H1 (cell line): ENCODE results near the gene FCN3. TPM values are rescaled to one million over a fixed set of nuclear protein-coding genes. Genes with fewer than 3 reads are reported as not detected.

ENCODE experiments used
- CTCF ChIA-PET: fragments of 300-600 bp; sonication (Branson Sonifier 250); formaldehyde crosslinking; loops from one replicate; lab custom pipeline; 2021; ENCODE audit not compliant: partially characterized antibody; lab: Charles Lee
- POLR2A ChIA-PET: fragments of 300-600 bp; sonication (Branson Sonifier 250); formaldehyde crosslinking; loops from one replicate; lab custom pipeline; 2021; ENCODE audit warnings: inconsistent platforms; ENCODE audit not compliant: partially characterized antibody; lab: Charles Lee
- DNase-seq, 2 experiments: peaks; one replicate each; pipeline versions ENCODE4 v3.0.0 to v3.0.0-alpha.2; 2010 to 2022; ENCODE audit warnings: low spot score in 2 of 2, low read depth in 1 of 2, mixed read lengths in 1 of 2
- FAIRE-seq: peaks from 2 replicates; lab custom pipeline; 2011; peaks lifted over from hg19 to GRCh38; lab: Jason Lieb, UNC
- H2AFZ ChIP-seq: 2 replicates; pipeline ENCODE4 v1.8.1; 2012; ENCODE audit warnings: low read length, inconsistent platforms
- H2AK5ac ChIP-seq: 2 replicates; pipeline ENCODE4 v1.6.1; 2013; ENCODE audit warnings: low read depth, low read length
- H2BK120ac ChIP-seq: replicated peaks from 2 replicates; pipeline ENCODE3; 2013; ENCODE audit warnings: low read depth, low read length, inconsistent platforms
- H2BK12ac ChIP-seq: 2 replicates; pipeline ENCODE4 v1.6.1; 2013; ENCODE audit warnings: low read depth, low read length
- H2BK15ac ChIP-seq: 2 replicates; pipeline ENCODE4 v1.6.1; 2013; ENCODE audit warnings: low read length
- H2BK20ac ChIP-seq: 2 replicates; pipeline ENCODE4 v1.6.1; 2013; ENCODE audit warnings: low read length
- H2BK5ac ChIP-seq: 2 replicates; pipeline ENCODE4 v1.6.1; 2013; ENCODE audit warnings: low read depth, low read length
- H3K14ac ChIP-seq: 2 replicates; pipeline ENCODE4 v1.6.1; 2013; ENCODE audit warnings: inconsistent platforms; ENCODE audit not compliant: insufficient read length
- H3K18ac ChIP-seq: 2 replicates; pipeline ENCODE4 v1.6.1; 2013; ENCODE audit warnings: low read length; ENCODE audit errors: extremely low read depth
- H3K23ac ChIP-seq: 2 replicates; pipeline ENCODE4 v1.6.1; 2013; ENCODE audit warnings: inconsistent platforms; ENCODE audit not compliant: insufficient read length
- H3K23me2 ChIP-seq: 2 replicates; pipeline ENCODE4 v1.6.1; 2013; ENCODE audit warnings: low read depth, low read length
- H3K27ac ChIP-seq: 2 replicates; pipeline ENCODE4 v1.6.1; 2011; ENCODE audit warnings: low read depth, low read length, inconsistent platforms
- H3K27me3 ChIP-seq, 4 experiments: replicated peaks in 1 of 4; 1 replicate in 1 of 4; 2 replicates in 3 of 4; pipeline versions ENCODE4 v1.6.1 to v1.8.1; 2011 to 2013; ENCODE audit warnings: low read length in 3 of 4, mild to moderate bottlenecking in 3 of 4, inconsistent platforms in 2 of 4, mixed read lengths in 2 of 4, moderate library complexity in 1 of 4; ENCODE audit not compliant: control insufficient read depth in 3 of 4, insufficient read depth in 3 of 4; ENCODE audit errors: extremely low read depth in 1 of 4
- H3K36me3 ChIP-seq, 4 experiments: 2 replicates each; pipeline versions ENCODE4 v1.6.1 to v1.8.1; 2011 to 2013; ENCODE audit warnings: mild to moderate bottlenecking in 4 of 4, low read length in 3 of 4, moderate library complexity in 2 of 4, control low read depth in 1 of 4, inconsistent platforms in 1 of 4; ENCODE audit not compliant: insufficient read depth in 4 of 4, control insufficient read depth in 2 of 4
- H3K4ac ChIP-seq: replicated peaks from 2 replicates; pipeline ENCODE3; 2013; ENCODE audit warnings: low read length, low read depth, mixed read lengths, inconsistent platforms; ENCODE audit not compliant: insufficient read length
- H3K4me1 ChIP-seq, 4 experiments: replicated peaks in 1 of 4; 1 replicate in 1 of 4; 2 replicates in 3 of 4; pipeline versions ENCODE4 v1.6.1 to v1.8.1; 2011 to 2013; ENCODE audit warnings: low read length in 3 of 4, inconsistent platforms in 2 of 4, mixed read lengths in 1 of 4; ENCODE audit not compliant: insufficient read depth in 4 of 4, control insufficient read depth in 3 of 4
- H3K4me2 ChIP-seq, 2 experiments: 2 replicates each; pipeline versions ENCODE4 v1.6.1 to v1.8.1; 2011 to 2013; ENCODE audit warnings: low read depth in 2 of 2, low read length in 2 of 2, control low read depth in 1 of 2, inconsistent platforms in 1 of 2, mild to moderate bottlenecking in 1 of 2; ENCODE audit not compliant: insufficient read depth in 1 of 2
- H3K4me3 ChIP-seq, 4 experiments: fragments of 200-600, 300-600 bp in 1 of 4; sonication (generic), shearing (Covaris generic), sonication (Bioruptor Twin) in 1 of 4; 2 replicates each; pipeline versions ENCODE4 v1.5.1 to v1.8.1; 2011 to 2016; ENCODE audit warnings: low read length in 4 of 4, low read depth in 3 of 4, control low read depth in 2 of 4, inconsistent platforms in 2 of 4, mild to moderate bottlenecking in 2 of 4, mixed read lengths in 1 of 4, moderate library complexity in 1 of 4; ENCODE audit not compliant: insufficient read depth in 2 of 4; ENCODE audit errors: extremely low read depth in 1 of 4
- H3K56ac ChIP-seq: replicated peaks from 2 replicates; pipeline ENCODE3; 2013; ENCODE audit warnings: low read depth, mild to moderate bottlenecking, mixed read lengths, low read length, inconsistent platforms; ENCODE audit not compliant: insufficient read length
- H3K79me1 ChIP-seq: 2 replicates; pipeline ENCODE4 v1.6.1; 2013; ENCODE audit warnings: low read depth, low read length, control low read depth
- H3K79me2 ChIP-seq, 2 experiments: 2 replicates each; pipeline versions ENCODE4 v1.6.1 to v1.8.1; 2012 to 2013; ENCODE audit warnings: low read length in 2 of 2, mild to moderate bottlenecking in 2 of 2, inconsistent platforms in 1 of 2; ENCODE audit not compliant: insufficient read depth in 2 of 2, control insufficient read depth in 1 of 2
- H3K9ac ChIP-seq, 4 experiments: replicated peaks in 1 of 4; 1 replicate in 1 of 4; 2 replicates in 3 of 4; pipeline versions ENCODE4 v1.6.1 to v1.8.1; 2011 to 2013; ENCODE audit warnings: low read depth in 3 of 4, low read length in 3 of 4, control low read depth in 2 of 4, mild to moderate bottlenecking in 2 of 4, moderate library complexity in 2 of 4, inconsistent platforms in 1 of 4; ENCODE audit errors: extremely low read depth in 1 of 4
- H3K9me3 ChIP-seq, 2 experiments: 2 replicates each; pipeline versions ENCODE4 v1.6.1 to v1.8.1; 2012 to 2013; ENCODE audit warnings: mild to moderate bottlenecking in 2 of 2, moderate library complexity in 2 of 2, control low read depth in 1 of 2, inconsistent platforms in 1 of 2, low read depth in 1 of 2, low read length in 1 of 2, mixed read lengths in 1 of 2; ENCODE audit not compliant: insufficient read depth in 2 of 2
- H4K20me1 ChIP-seq, 2 experiments: replicated peaks in 1 of 2; 2 replicates each; pipeline versions ENCODE3 to v1.8.1; 2011 to 2013; ENCODE audit warnings: inconsistent platforms in 2 of 2, low read length in 2 of 2, mild to moderate bottlenecking in 1 of 2; ENCODE audit not compliant: insufficient read depth in 2 of 2, control insufficient read depth in 1 of 2
- H4K5ac ChIP-seq: 2 replicates; pipeline ENCODE4 v1.6.1; 2013; ENCODE audit warnings: low read length, low read depth, mixed read lengths, inconsistent platforms; ENCODE audit not compliant: insufficient read length
- H4K8ac ChIP-seq: 2 replicates; pipeline ENCODE4 v1.8.0; 2013; ENCODE audit warnings: mild to moderate bottlenecking, moderate library complexity, low read length, inconsistent platforms; ENCODE audit not compliant: insufficient read depth; ENCODE audit errors: extremely low read depth
- H4K91ac ChIP-seq: replicated peaks from 2 replicates; pipeline ENCODE3; 2013; ENCODE audit warnings: low read length, mixed read lengths, inconsistent platforms; ENCODE audit not compliant: insufficient read length
- POLR2A ChIP-seq, 2 experiments: IDR thresholded peaks; 1 replicate in 1 of 2; 2 replicates in 1 of 2; pipeline ENCODE4 v1.6.1; 2011; ENCODE audit warnings: low read depth in 2 of 2, low read length in 2 of 2, mild to moderate bottlenecking in 2 of 2; ENCODE audit errors: control extremely low read depth in 1 of 2
- RAD21 ChIP-seq, 2 experiments: IDR thresholded peaks in 1 of 2; conservative IDR thresholded peaks in 1 of 2; 2 replicates each; pipeline ENCODE4 v1.6.1; 2011; ENCODE audit warnings: low read depth in 2 of 2, low read length in 2 of 2, improper control_type of control experiment in 1 of 2, inconsistent platforms in 1 of 2, mild to moderate bottlenecking in 1 of 2, moderate library complexity in 1 of 2
- SRF ChIP-seq: IDR thresholded peaks from 2 replicates; pipeline ENCODE4 v1.6.1; 2011; ENCODE audit warnings: mild to moderate bottlenecking, low read depth, low read length, moderate library complexity
- TBP ChIP-seq: IDR thresholded peaks from 2 replicates; pipeline ENCODE4 v1.6.1; 2011; ENCODE audit warnings: low read depth, low read length, improper control_type of control experiment
- TEAD4 ChIP-seq: IDR thresholded peaks from 2 replicates; pipeline ENCODE4 v1.6.1; 2012; ENCODE audit warnings: low read depth, low read length, inconsistent platforms, mixed read lengths
- YY1 ChIP-seq: IDR thresholded peaks from 2 replicates; pipeline ENCODE4 v1.6.1; 2011; ENCODE audit warnings: low read depth, mild to moderate bottlenecking, low read length
- WGBS, 2 experiments: shearing (Covaris generic) in 1 of 2; methylation state at CpG; one replicate each; pipeline versions ENCODE4 v1.1.6 to v1.1.7; 2013 to 2015; ENCODE audit warnings: low lambda C conversion rate in 2 of 2, mixed read lengths in 2 of 2, inconsistent platforms in 1 of 2, low coverage in 1 of 2, missing lambda C conversion rate in 1 of 2; ENCODE audit not compliant: insufficient replicate concordance in 2 of 2, insufficient coverage in 1 of 2, insufficient read length in 1 of 2; ENCODE audit errors: extremely low coverage in 1 of 2, missing lambda C conversion rate in 1 of 2; 5-methylcytosine and 5-hydroxymethylcytosine counted together
- polyA plus RNA-seq, 7 experiments: library from polyadenylated mRNA; depleted of rRNA in 3 of 7; stranded (reverse) in 5 of 7; unstranded in 2 of 7; fragments of >200 nt in 5 of 7; fragments of 200-250 nt in 2 of 7; gene quantifications; 1 replicate in 5 of 7; 2 replicates in 1 of 7; 4 replicates in 1 of 7; pipeline versions ENCODE4 v1.2.1 to v1.2.3, GENCODE V29; 2011 to 2013; ENCODE audit warnings: missing spikeins in 2 of 7, mixed read lengths in 2 of 7
- total RNA-seq: library from RNA; stranded (reverse); fragmentation: NEBNext Ultra II Directional; extraction: Animal tissue kit (Norgen Biotek cat#: 25700); gene quantifications from 2 replicates; pipeline ENCODE4 v1.2.1, GENCODE V29; 2021
- TF ChIP-seq, protein P1 (sequence below): IDR thresholded peaks from 2 replicates; pipeline ENCODE4 v1.6.1; 2012; ENCODE audit warnings: inconsistent platforms
- TF ChIP-seq, protein P2 (sequence below), 3 experiments: IDR thresholded peaks; 1 replicate in 2 of 3; 2 replicates in 1 of 3; pipeline versions ENCODE4 v1.5.1 to v1.6.1; 2011; ENCODE audit warnings: low read length in 3 of 3, mild to moderate bottlenecking in 3 of 3, inconsistent platforms in 2 of 3, low read depth in 1 of 3, moderate library complexity in 1 of 3; ENCODE audit not compliant: insufficient read depth in 1 of 3; ENCODE audit errors: control extremely low read depth in 1 of 3

Gene FCN3
- total and polyA plus RNA-seq, 2 of the 8 experiments (the other 6 are each of a cell fraction or from before 2014, with no cell fraction given): 0.30 to 0.57 TPM

DNA sequence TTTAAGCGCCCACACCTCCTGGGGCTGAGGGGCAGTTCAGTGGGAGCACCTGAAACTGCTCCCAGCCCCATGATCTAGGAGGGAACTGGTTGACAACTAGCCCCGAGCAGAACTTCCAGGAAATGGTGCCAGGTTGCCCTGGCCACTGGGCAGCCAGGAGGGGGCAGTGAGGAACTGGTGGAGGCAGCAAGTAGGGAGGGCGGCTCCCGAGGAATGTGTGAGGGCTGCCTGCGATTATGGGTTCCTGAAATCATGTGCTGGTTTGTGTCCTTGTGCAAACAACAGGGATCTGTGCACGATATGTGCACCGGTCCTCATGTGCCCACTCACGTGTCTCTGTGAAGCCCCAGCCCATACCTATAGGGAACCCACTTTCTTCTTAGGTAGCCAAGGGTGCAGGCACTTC, 27.7 kb upstream of the FCN3 start:
- H2AFZ ChIP-seq: no peak overlapping the region
- ChIA-PET CTCF (interaction anchor here (0.8 to 37.8 kb wide), 31 partner anchors 8 to 371 kb away, joined by 3 to 863 read pairs (median 5); partner anchors contain the start of genes AHDC1, GPR3, MAP3K6 and STX12), POLR2A (interaction anchor here (1.0 to 1.9 kb wide), 10 partner anchors 9 to 247 kb away, joined by 3 to 6 read pairs (median 4); partner anchors contain the start of gene SLC9A1)
- no peak overlapping the region for H2AK5ac ChIP-seq
- no peak overlapping the region for H4K5ac ChIP-seq
- TF ChIP-seq TBP: no peak
- 0 out of 3 replicates have a peak, but pooled peaks of 1 of the 2 experiments have one; percentile 46 for TF ChIP-seq POLR2A (IDR thresholded peaks at IDR 0.05; ENCODE audit: control extremely low read depth in 1 of 2, low read depth in 2 of 2, low read length in 2 of 2)
- TF ChIP-seq, protein P1, sequence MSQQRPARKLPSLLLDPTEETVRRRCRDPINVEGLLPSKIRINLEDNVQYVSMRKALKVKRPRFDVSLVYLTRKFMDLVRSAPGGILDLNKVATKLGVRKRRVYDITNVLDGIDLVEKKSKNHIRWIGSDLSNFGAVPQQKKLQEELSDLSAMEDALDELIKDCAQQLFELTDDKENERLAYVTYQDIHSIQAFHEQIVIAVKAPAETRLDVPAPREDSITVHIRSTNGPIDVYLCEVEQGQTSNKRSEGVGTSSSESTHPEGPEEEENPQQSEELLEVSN: no peak
- peak; percentile 62 to 69 for TF ChIP-seq RAD21 (IDR thresholded peaks at IDR 0.05 in 1 of 2, conservative IDR thresholded peaks at IDR 0.05 in 1 of 2; ENCODE audit: low read depth in 2 of 2, low read length in 2 of 2)
- peak; percentile 76 for TF ChIP-seq YY1
- TF ChIP-seq, protein P2, sequence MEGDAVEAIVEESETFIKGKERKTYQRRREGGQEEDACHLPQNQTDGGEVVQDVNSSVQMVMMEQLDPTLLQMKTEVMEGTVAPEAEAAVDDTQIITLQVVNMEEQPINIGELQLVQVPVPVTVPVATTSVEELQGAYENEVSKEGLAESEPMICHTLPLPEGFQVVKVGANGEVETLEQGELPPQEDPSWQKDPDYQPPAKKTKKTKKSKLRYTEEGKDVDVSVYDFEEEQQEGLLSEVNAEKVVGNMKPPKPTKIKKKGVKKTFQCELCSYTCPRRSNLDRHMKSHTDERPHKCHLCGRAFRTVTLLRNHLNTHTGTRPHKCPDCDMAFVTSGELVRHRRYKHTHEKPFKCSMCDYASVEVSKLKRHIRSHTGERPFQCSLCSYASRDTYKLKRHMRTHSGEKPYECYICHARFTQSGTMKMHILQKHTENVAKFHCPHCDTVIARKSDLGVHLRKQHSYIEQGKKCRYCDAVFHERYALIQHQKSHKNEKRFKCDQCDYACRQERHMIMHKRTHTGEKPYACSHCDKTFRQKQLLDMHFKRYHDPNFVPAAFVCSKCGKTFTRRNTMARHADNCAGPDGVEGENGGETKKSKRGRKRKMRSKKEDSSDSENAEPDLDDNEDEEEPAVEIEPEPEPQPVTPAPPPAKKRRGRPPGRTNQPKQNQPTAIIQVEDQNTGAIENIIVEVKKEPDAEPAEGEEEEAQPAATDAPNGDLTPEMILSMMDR (IDR thresholded peaks at IDR 0.05; ENCODE audit: control extremely low read depth in 1 of 3, insufficient read depth in 1 of 3, low read depth in 1 of 3, low read length in 3 of 3): peak; percentile 63 to 85 (median 84)
- no peak for TF ChIP-seq SRF
- TF ChIP-seq TEAD4: peak; percentile 78; the same call in 1 of the 2 replicates
- no peaks in the 10 kb centered on the region for H3K79me2 ChIP-seq
- 81% methylated on average over 8 of the region's 8 CpGs; no CpG with 5 or more reads in 1 of the 2 experiments for WGBS, 2 experiments
- no peak overlapping the region for H2BK20ac ChIP-seq
- H3K23ac ChIP-seq: no peak overlapping the region
- peak overlapping the region; percentile 1; the same call in 1 of the 2 replicates for H3K27ac ChIP-seq
- no peaks in the 10 kb centered on the region for H3K23me2 ChIP-seq
- no peaks in the 10 kb centered on the region for H3K27me3 ChIP-seq
- no peak overlapping the region for H3K4ac ChIP-seq
- no peak overlapping the region for H3K4me2 ChIP-seq
- H3K79me1 ChIP-seq: no peaks in the 10 kb centered on the region
- H3K4me1 ChIP-seq: peaks cover 13 to 48% (median 22%) of the 10 kb centered on the region in 4 experiments
- no peak overlapping the region for H4K8ac ChIP-seq
- peak overlapping the region; percentile 36; the same call in 1 of the 2 replicates for H2BK5ac ChIP-seq
- no peak overlapping the region; the same call in 1 of the 2 replicates for H2BK15ac ChIP-seq
- H3K18ac ChIP-seq: peak overlapping the region; percentile 81; the same call in 1 of the 2 replicates
- H3K9ac ChIP-seq: no peak overlapping the region
- H4K20me1 ChIP-seq: peaks cover 0 to 4% of the 10 kb centered on the region in 2 experiments
- H3K56ac ChIP-seq: no peak overlapping the region
- peaks cover 0 to 4% (median under 1%) of the 10 kb centered on the region in 4 experiments; a peak in 1 of 8 replicates for H3K36me3 ChIP-seq
- DNase-seq: peak in 1 of 2 experiments; percentile 76
- no peak overlapping the region for H3K14ac ChIP-seq
- peak overlapping the region; percentile 88; the same call in 1 of the 2 replicates for H2BK12ac ChIP-seq
- H3K9me3 ChIP-seq: no peaks in the 10 kb centered on the region
- H3K4me3 ChIP-seq: no peak overlapping the region
- H2BK120ac ChIP-seq: no peak overlapping the region
- FAIRE-seq: no peak
- no peak overlapping the region for H4K91ac ChIP-seq
